ENCODE results near the gene GPR25. TPM values are rescaled to one million over a fixed set of nuclear protein-coding genes. Genes with fewer than 3 reads are reported as not detected.
"Not testable (repeated sequence)": the region's sequence is repeated elsewhere in the genome, so short reads cannot be mapped to it uniquely, and the experiment has no call there.

GPR25 gene
- total RNA-seq, 2 experiments from 2014 or later = not detected

- no peak for DNase-seq
These were observed 34.9 kb downstream of the GPR25 start for GRCh38 chr1:200907611-200908097.

DNA sequence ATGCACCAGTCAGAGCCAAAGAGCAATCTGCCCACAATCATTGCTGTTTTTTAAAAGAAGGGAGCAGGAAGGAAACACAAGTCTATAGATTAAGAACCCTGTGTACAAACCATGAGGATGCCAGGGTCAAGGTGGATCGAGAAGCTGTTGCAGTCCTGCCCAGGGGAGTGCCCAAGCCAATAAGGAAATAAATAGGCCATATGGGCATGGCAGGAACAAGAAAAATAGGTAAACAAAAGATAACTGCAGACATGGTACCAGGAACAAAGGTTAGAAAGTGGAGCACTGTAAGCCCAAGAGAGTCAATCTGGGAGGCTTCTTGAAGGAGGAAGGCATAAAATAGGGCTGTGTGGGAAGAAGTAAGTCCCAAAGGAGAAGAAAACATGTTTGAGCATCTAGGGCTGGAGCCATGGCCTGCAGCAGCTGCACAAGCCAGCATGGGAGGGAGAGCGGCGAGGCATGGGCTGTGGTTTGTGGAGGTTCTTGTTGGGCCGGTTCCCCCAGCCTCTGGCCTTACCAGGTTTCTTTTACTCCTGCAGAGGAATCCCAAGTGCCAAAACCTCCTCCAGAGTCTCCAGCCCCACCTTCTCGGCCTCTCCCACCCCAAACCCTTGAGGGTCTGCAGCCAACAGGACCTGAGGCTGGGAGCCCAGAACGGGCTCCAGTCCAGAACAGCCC is 35.5 kb downstream of the GPR25 start:
- Mint-ChIP-seq H3K27ac (no peak overlapping the region), H3K36me3 (no peaks in the 10 kb centered on the region), H3K4me3 (no peak overlapping the region), H3K4me1 (ENCODE audit: low read depth) (peaks cover 15% of the 10 kb centered on the region), H3K27me3 (peaks cover 24% of the 10 kb centered on the region), H3K9me3 (no peaks in the 10 kb centered on the region)
- intact Hi-C loops (cut with micrococcal nuclease) = no loop called here
- CTCF ChIA-PET = interaction anchor here (1.1 kb wide), 1 partner anchor 63 kb away, joined by 3 read pairs; no protein-coding TSS in a partner anchor
- DNase-seq = no peak
- POLR2A ChIA-PET = no interaction called here

More at GRCh38 chr1:200907611-200908097, 34.9 kb downstream of the GPR25 start:
- H3K27me3 Mint-ChIP-seq = peaks cover 27% of the 10 kb centered on the region
- no peaks in the 10 kb centered on the region for H3K36me3 Mint-ChIP-seq
- no peaks in the 10 kb centered on the region for H3K9me3 Mint-ChIP-seq
- intact Hi-C loops (cut with micrococcal nuclease) = no loop called here
- CTCF ChIA-PET = interaction anchor here (1.1 kb wide), 1 partner anchor 64 kb away, joined by 3 read pairs; no protein-coding TSS in a partner anchor
- no peak overlapping the region for H3K27ac Mint-ChIP-seq
- POLR2A ChIA-PET = interaction anchor here (0.6 to 1.7 kb wide), 2 partner anchors 18 to 30 kb away, joined by 3 to 4 read pairs; no protein-coding TSS in a partner anchor
- no peak overlapping the region for H3K4me3 Mint-ChIP-seq
- peaks cover 15% of the 10 kb centered on the region for H3K4me1 Mint-ChIP-seq (ENCODE audit: low read depth)

DNA sequence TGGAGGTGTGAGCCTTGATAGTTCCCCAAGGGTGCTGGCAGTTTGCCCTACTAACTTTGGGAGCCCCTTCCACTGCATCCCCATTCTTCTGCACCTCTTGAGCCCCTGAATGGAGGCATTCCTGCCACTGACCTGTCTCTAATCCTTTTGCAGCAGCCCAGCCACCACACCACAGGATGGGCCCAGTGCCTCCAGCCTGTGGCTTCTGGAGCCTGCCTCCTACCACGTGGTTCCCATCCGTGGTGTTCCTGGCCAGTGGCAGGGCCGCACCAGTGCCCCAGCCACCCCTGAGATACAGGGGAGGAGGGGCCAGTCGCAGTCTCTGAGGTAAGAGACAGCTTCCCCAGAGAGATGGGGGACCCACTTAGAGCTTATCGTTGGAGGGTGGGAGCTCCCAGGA is 36.3 kb downstream of the GPR25 start:
- POLR2A ChIA-PET = no interaction called here
- intact Hi-C loops (cut with micrococcal nuclease) = no loop called here

DNA sequence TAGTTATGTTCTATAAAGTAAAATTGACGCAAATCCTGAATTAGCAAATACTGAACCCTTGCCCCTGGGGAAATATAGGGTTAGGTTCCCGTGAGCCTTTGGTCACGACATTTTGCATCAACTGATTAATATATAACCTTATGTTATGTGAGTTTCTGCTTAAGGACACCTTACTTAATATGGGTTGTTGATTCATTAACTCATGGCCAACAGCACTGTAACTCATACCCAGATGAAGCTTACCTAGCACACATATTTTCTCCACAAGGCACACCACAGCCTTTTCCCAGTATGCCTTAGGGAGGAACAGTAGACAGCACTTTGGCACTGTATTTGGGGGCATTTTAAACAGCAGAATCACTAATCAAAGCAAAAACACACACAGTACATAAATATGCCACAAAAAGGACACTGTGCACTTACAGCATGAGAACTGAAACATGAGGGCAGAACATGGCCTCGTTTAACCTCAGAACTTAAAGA is 37.0 kb downstream of the GPR25 start:
- Mint-ChIP-seq H3K27me3 (peaks cover 25% of the 10 kb centered on the region), H3K9me3 (no peaks in the 10 kb centered on the region), H3K4me1 (ENCODE audit: low read depth) (peaks cover 15% of the 10 kb centered on the region), H3K27ac (no peak overlapping the region), H3K4me3 (no peak overlapping the region), H3K36me3 (no peaks in the 10 kb centered on the region)
- DNase-seq = no peak
- ChIA-PET POLR2A (no interaction called here), CTCF (no interaction called here)
- intact Hi-C loops (cut with micrococcal nuclease) = no loop called here

More for the DNA sequence above, 36.3 kb downstream of the GPR25 start:
- peaks cover 25% of the 10 kb centered on the region for H3K27me3 Mint-ChIP-seq
- no peak overlapping the region for H3K4me3 Mint-ChIP-seq
- CTCF ChIA-PET = interaction anchor here (1.1 kb wide), 1 partner anchor 63 kb away, joined by 3 read pairs; no protein-coding TSS in a partner anchor
- peaks cover 15% of the 10 kb centered on the region for H3K4me1 Mint-ChIP-seq (ENCODE audit: low read depth)
- H3K27ac Mint-ChIP-seq = no peak overlapping the region
- no peaks in the 10 kb centered on the region for H3K36me3 Mint-ChIP-seq
- H3K9me3 Mint-ChIP-seq = no peaks in the 10 kb centered on the region
- no peak for DNase-seq

- Mint-ChIP-seq H3K9me3 (no peaks in the 10 kb centered on the region), H3K4me1 (ENCODE audit: low read depth) (peaks cover 2% of the 10 kb centered on the region), H3K27me3 (peaks cover 25% of the 10 kb centered on the region), H3K4me3 (no peak overlapping the region), H3K36me3 (no peaks in the 10 kb centered on the region), H3K27ac (no peak overlapping the region)
- DNase-seq = no peak
- ChIA-PET POLR2A (no interaction called here), CTCF (no interaction called here)
- intact Hi-C loops (cut with micrococcal nuclease) = no loop called here
These were observed 38.6 kb downstream of the GPR25 start for GRCh38 chr1:200911361-200911760.

DNA sequence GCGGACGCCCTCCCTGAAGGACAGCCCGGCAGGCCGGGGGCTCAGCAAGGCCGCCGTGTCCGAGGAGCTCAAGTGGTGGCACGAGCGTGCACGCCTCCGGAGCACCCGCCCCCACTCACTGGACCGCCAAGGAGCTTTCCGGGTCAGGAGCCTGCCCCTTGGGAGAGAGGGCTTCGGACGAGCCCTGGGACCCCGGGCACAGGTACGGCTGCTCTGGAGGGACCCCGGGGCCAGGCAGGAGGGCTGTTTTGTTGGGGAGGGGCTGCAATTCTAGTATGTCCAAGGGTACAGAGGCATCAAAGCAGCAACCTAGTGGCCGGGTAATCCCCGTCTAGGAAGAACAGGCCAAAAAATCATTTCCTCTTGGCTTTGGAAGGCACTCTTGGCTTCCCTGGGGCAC is 39.2 kb downstream of the GPR25 start:
- H3K4me1 Mint-ChIP-seq (ENCODE audit: low read depth); DNase-seq; POLR2A ChIA-PET; H3K4me3 Mint-ChIP-seq; H3K9me3 Mint-ChIP-seq; CTCF ChIA-PET; H3K27ac Mint-ChIP-seq; H3K36me3 Mint-ChIP-seq; intact Hi-C loops (cut with micrococcal nuclease): not testable (repeated sequence)
- peaks cover 20% of the 10 kb centered on the region for H3K27me3 Mint-ChIP-seq

- Mint-ChIP-seq H3K36me3 (no peaks in the 10 kb centered on the region), H3K4me1 (ENCODE audit: low read depth) (no peaks in the 10 kb centered on the region), H3K9me3 (no peaks in the 10 kb centered on the region), H3K27me3 (peaks cover 15% of the 10 kb centered on the region), H3K27ac (no peak overlapping the region), H3K4me3 (no peak overlapping the region)
- intact Hi-C loops (cut with micrococcal nuclease) = no loop called here
- ChIA-PET POLR2A (no interaction called here), CTCF (no interaction called here)
- DNase-seq = no peak
These were observed 40.1 kb downstream of the GPR25 start for GRCh38 chr1:200912737-200913407.

GRCh38 chr1:200916152-200916551 is 43.4 kb downstream of the GPR25 start:
- intact Hi-C loops (cut with micrococcal nuclease) = no loop called here
- CTCF ChIA-PET = interaction anchor here (1.4 kb wide), 1 partner anchor 56 kb away, joined by 3 read pairs; no protein-coding TSS in a partner anchor
- Mint-ChIP-seq H3K9me3 (no peaks in the 10 kb centered on the region), H3K4me3 (no peak overlapping the region), H3K27ac (no peak overlapping the region), H3K36me3 (no peaks in the 10 kb centered on the region), H3K27me3 (peaks cover 1% of the 10 kb centered on the region), H3K4me1 (ENCODE audit: low read depth) (no peaks in the 10 kb centered on the region)
- POLR2A ChIA-PET = no interaction called here
- no peak for DNase-seq

- H3K4me3 Mint-ChIP-seq = no peak overlapping the region
- H3K4me1 Mint-ChIP-seq (ENCODE audit: low read depth) = no peaks in the 10 kb centered on the region
- CTCF ChIA-PET = no interaction called here
- POLR2A ChIA-PET = no interaction called here
- H3K36me3 Mint-ChIP-seq = no peaks in the 10 kb centered on the region
- intact Hi-C loops (cut with micrococcal nuclease) = no loop called here
- peaks cover 3% of the 10 kb centered on the region for H3K27me3 Mint-ChIP-seq
- no peak overlapping the region for H3K27ac Mint-ChIP-seq
- H3K9me3 Mint-ChIP-seq = no peaks in the 10 kb centered on the region
- no peak for DNase-seq
These were observed 43.9 kb downstream of the GPR25 start for GRCh38 chr1:200916681-200917080.

GRCh38 chr1:200917291-200917817 is 44.6 kb downstream of the GPR25 start:
- H3K4me1 Mint-ChIP-seq (ENCODE audit: low read depth) = no peaks in the 10 kb centered on the region
- CTCF ChIA-PET = interaction anchor here (0.6 kb wide), 1 partner anchor 11 kb away, joined by 3 read pairs; no protein-coding TSS in a partner anchor
- H3K27ac Mint-ChIP-seq = no peak overlapping the region
- POLR2A ChIA-PET = no interaction called here
- DNase-seq = no peak
- no peaks in the 10 kb centered on the region for H3K9me3 Mint-ChIP-seq
- no peak overlapping the region for H3K4me3 Mint-ChIP-seq
- H3K27me3 Mint-ChIP-seq = peaks cover 5% of the 10 kb centered on the region
- no peaks in the 10 kb centered on the region for H3K36me3 Mint-ChIP-seq
- intact Hi-C loops (cut with micrococcal nuclease) = no loop called here

DNA sequence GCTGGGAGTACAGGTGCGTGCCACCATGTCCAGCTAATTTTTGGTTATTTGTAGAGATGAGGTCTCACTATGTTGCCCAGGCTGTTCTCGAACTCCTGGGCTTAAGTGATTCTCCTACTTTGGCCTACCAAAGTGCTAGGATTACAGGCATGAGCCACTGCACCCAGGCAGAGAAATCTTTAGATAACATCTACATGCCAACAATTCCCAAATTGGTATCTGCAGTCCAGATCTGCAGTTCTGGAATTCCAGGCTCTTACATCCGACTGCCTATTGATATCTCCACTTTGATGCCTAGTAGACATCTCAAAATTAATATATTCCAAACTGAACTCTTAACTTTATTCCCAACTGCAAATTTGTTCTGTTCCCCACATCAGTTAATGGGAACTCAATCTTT is 45.2 kb downstream of the GPR25 start:
- Mint-ChIP-seq H3K9me3 (no peaks in the 10 kb centered on the region), H3K36me3 (no peaks in the 10 kb centered on the region), H3K4me3 (no peak overlapping the region), H3K27ac (no peak overlapping the region), H3K4me1 (ENCODE audit: low read depth) (no peaks in the 10 kb centered on the region), H3K27me3 (peaks cover 5% of the 10 kb centered on the region)
- DNase-seq = no peak
- intact Hi-C loops (cut with micrococcal nuclease) = no loop called here
- CTCF ChIA-PET = no interaction called here
- POLR2A ChIA-PET = no interaction called here

DNA sequence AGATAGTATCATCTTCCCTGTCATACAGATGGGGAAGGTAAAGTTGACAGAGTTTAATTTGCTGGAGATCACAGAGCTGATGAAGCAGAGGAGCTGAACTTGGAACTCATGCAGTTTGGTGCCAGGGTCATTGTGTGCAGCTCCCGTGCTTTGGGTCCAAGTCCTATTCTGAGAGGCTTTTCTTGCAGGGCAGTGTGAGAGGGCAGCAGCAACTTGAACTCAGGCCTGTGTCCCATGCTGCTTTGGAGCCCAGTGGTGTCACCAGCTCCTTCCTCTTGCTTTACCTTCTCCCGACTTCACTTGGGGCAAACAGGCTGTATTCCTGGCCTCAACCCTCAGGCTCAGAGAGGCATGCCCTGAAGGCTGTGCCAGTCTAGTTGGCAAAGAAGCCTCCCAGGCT is 46.6 kb downstream of the GPR25 start:
- intact Hi-C loops (cut with micrococcal nuclease) = no loop called here
- Mint-ChIP-seq H3K27ac (no peak overlapping the region), H3K9me3 (no peaks in the 10 kb centered on the region), H3K27me3 (peaks cover 4% of the 10 kb centered on the region), H3K4me1 (ENCODE audit: low read depth) (no peaks in the 10 kb centered on the region), H3K36me3 (no peaks in the 10 kb centered on the region), H3K4me3 (no peak overlapping the region)
- POLR2A ChIA-PET = no interaction called here
- DNase-seq = no peak
- CTCF ChIA-PET = interaction anchor here (1.1 to 1.4 kb wide), 2 partner anchors 13 to 60 kb away, joined by 3 to 4 read pairs; no protein-coding TSS in a partner anchor
